DOHH2 (cell line): ENCODE data around the gene CHPF.

Source experiments
- H3F3A ChIP-seq: fragments of 200-600 bp; sonication (generic), shearing (Covaris generic); 2 replicates; pipeline ENCODE4 v1.6.0; 2016; ENCODE audit warnings: antibody characterized with exemption, mild to moderate bottlenecking; ENCODE audit not compliant: control insufficient read depth, insufficient read depth
- H3K27ac ChIP-seq: fragments of 200-600 bp; sonication (generic); 2 replicates; pipeline ENCODE4 v1.5.1; 2014; ENCODE audit warnings: low read depth, mild to moderate bottlenecking, low read length, moderate library complexity
- H3K27me3 ChIP-seq: fragments of 200-600 bp; sonication (generic); 2 replicates; pipeline ENCODE4 v1.6.1; 2014; ENCODE audit warnings: mild to moderate bottlenecking, low read length, mixed read lengths; ENCODE audit not compliant: control insufficient read depth
- H3K36me3 ChIP-seq: fragments of 200-600 bp; sonication (generic); 2 replicates; pipeline ENCODE4 v1.6.1; 2014; ENCODE audit warnings: mild to moderate bottlenecking, low read length, moderate library complexity, mixed read lengths; ENCODE audit not compliant: control insufficient read depth
- H3K4me1 ChIP-seq: fragments of 200-600 bp; sonication (generic); 2 replicates; pipeline ENCODE4 v1.6.1; 2014; ENCODE audit warnings: mild to moderate bottlenecking, low read length, mixed read lengths; ENCODE audit not compliant: control insufficient read depth
- H3K4me2 ChIP-seq: fragments of 200-600 bp; sonication (generic); 2 replicates; pipeline ENCODE4 v1.6.0; 2014; ENCODE audit warnings: mild to moderate bottlenecking, low read length, moderate library complexity
- H3K4me3 ChIP-seq: fragments of 200-600 bp; sonication (generic); 2 replicates; pipeline ENCODE4 v1.5.1; 2014; ENCODE audit warnings: mild to moderate bottlenecking, low read length, mixed read lengths
- H3K79me2 ChIP-seq: fragments of 200-600 bp; sonication (generic); 2 replicates; pipeline ENCODE4 v1.6.1; 2014; ENCODE audit warnings: mild to moderate bottlenecking, low read length, mixed read lengths; ENCODE audit not compliant: control insufficient read depth
- H3K9me2 ChIP-seq: fragments of 200-600 bp; sonication (generic); replicated peaks from 2 replicates; pipeline ENCODE4 v1.6.1; 2014; ENCODE audit warnings: mild to moderate bottlenecking, low read length, mixed read lengths; ENCODE audit not compliant: control insufficient read depth
- H3K9me3 ChIP-seq: fragments of 200-600 bp; sonication (generic); 2 replicates; pipeline ENCODE4 v1.6.1; 2014; ENCODE audit warnings: antibody characterized with exemption, low read length, mixed read lengths; ENCODE audit not compliant: control insufficient read depth, insufficient read depth
- H4K20me1 ChIP-seq: fragments of 200-600 bp; sonication (generic); 2 replicates; pipeline ENCODE4 v1.6.0; 2014; ENCODE audit warnings: low read depth, mild to moderate bottlenecking, antibody characterized with exemption, low read length, moderate library complexity; ENCODE audit not compliant: control insufficient read depth, insufficient read depth
- CTCF ChIP-seq: fragments of 200-600 bp; sonication (generic); IDR thresholded peaks from one replicate; pipeline ENCODE4 v1.5.1; 2014; ENCODE audit warnings: antibody characterized with exemption, mild to moderate bottlenecking, low read depth, low read length; ENCODE audit not compliant: poor library complexity, severe bottlenecking
- EZH2phosphoT487 ChIP-seq: fragments of 200-600 bp; sonication (generic); IDR thresholded peaks from 2 replicates; pipeline ENCODE4 v1.6.1; 2017; ENCODE audit warnings: borderline replicate concordance, mild to moderate bottlenecking, antibody characterized with exemption, low read length, moderate library complexity, mixed read lengths

CHPF gene

DNA sequence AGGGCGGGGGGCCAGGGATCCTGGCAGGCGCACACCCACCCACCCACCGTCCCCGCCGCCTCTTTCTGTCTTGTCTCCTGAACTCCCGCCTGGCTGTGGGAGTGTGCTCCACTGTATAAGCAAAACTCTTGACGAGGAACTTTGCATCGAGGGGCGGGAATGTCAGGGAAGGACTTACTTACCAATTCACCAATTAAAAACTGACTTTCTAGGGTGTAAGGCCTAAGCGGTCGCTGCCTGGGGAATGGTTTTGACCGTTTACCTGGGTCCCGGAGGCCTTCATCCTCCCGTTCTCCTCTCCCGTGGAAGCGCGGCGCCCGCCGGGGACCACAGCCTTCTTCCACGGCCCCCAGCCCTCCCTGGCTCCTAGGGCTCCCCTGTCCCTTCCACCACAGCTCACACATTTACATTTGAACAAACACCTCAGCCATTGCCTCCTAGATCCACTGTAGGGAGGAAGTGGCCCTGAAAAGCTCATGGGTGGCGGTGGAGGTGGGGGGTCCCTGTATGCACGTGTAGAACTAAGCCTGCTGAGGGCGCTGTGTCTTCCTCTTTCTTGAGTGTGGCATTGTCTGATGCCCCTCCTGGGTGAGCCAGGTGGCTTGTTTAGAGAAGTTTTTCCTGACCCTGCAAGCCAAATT is 20.5 kb downstream of the CHPF start:
- Histone ChIP-seq H3K9me2 (no peaks in the 10 kb centered on the region), H3K4me3 (no peak overlapping the region), H3F3A (no peaks in the 10 kb centered on the region), H3K4me2 (no peak overlapping the region), H3K4me1 (no peaks in the 10 kb centered on the region), H3K27me3 (peaks cover 75% of the 10 kb centered on the region), H3K79me2 (no peaks in the 10 kb centered on the region), H3K27ac (no peak overlapping the region), H4K20me1 (no peaks in the 10 kb centered on the region), H3K9me3 (no peaks in the 10 kb centered on the region), H3K36me3 (no peaks in the 10 kb centered on the region)
- TF ChIP-seq CTCF = peak; percentile 12
- no peak for TF ChIP-seq EZH2phosphoT487

- no peak overlapping the region for H3K4me3 ChIP-seq
Measured at GRCh38 chr2:219522111-219523030, 21.2 kb downstream of the CHPF start.

DNA sequence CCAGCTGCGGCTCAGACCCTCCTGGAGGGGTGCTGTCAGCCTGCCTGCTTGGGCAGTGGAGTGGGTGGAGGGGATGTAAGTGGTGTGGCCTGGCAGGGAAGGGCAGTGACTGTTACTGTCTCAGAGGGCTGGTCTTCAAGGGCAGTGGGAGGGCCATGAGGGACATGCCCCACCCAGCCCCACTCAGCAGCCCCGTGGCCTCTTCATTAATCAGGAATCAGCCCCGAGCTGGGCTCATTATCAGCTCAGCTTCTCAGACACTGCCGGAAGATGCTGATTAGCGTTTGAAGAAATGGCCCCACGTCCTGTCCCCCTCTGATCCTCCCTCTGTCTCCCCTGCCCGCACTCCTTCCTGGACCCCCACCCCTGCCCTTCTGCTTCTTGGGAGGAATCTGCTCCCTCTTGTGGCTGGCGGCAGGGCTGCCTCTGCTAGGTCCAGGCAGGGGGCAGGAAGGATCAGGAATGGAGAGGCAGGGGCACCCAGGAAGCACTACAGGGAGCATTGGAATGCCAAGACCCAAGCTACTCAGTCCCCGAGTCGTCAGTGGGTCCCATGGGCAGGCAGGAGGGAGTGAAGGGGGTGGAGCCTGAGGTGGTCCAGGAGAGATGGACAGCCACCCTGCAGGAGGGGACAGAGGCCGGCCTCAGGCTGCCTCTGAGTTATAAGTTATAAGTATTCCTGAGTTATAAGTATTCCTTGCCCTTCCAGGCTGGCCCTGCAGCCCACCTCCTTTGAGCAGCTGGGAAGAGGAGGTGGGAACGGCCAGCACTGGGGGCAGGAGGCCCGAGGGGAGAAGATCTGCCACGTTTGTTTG is 22.3 kb downstream of the CHPF start:
- H3K27me3 ChIP-seq = peaks cover 73% of the 10 kb centered on the region
- H3K27ac ChIP-seq = no peak overlapping the region
- no peaks in the 10 kb centered on the region for H3K9me2 ChIP-seq
- no peaks in the 10 kb centered on the region for H3K36me3 ChIP-seq
- H4K20me1 ChIP-seq = no peaks in the 10 kb centered on the region
- H3K4me2 ChIP-seq = no peak overlapping the region
- no peaks in the 10 kb centered on the region for H3K9me3 ChIP-seq
- TF ChIP-seq CTCF (peak; percentile 63), EZH2phosphoT487 (no peak)
- H3K4me1 ChIP-seq = no peaks in the 10 kb centered on the region
- no peaks in the 10 kb centered on the region for H3F3A ChIP-seq
- H3K4me3 ChIP-seq = no peak overlapping the region
- no peaks in the 10 kb centered on the region for H3K79me2 ChIP-seq

More at GRCh38 chr2:219522111-219523030, 21.2 kb downstream of the CHPF start:
- no peaks in the 10 kb centered on the region for H3K79me2 ChIP-seq
- no peaks in the 10 kb centered on the region for H3K9me3 ChIP-seq
- H3K9me2 ChIP-seq = no peaks in the 10 kb centered on the region
- TF ChIP-seq CTCF = no peak
- no peak for TF ChIP-seq EZH2phosphoT487
- no peaks in the 10 kb centered on the region for H4K20me1 ChIP-seq
- H3K4me1 ChIP-seq = no peaks in the 10 kb centered on the region
- H3K4me2 ChIP-seq = no peak overlapping the region
- H3K36me3 ChIP-seq = no peaks in the 10 kb centered on the region
- H3F3A ChIP-seq = no peaks in the 10 kb centered on the region
- no peak overlapping the region for H3K27ac ChIP-seq
- peaks cover 73% of the 10 kb centered on the region for H3K27me3 ChIP-seq
